Measurements from ENCODE around the gene REV3L.

- TF ChIP-seq CTCF (IDR thresholded peaks at IDR 0.05; ENCODE audit: low read depth, low read length, missing input control): no peak
- no peak for TF ChIP-seq HNF4A (conservative IDR thresholded peaks at IDR 0.05)
- no peak for TF ChIP-seq RAD21 (IDR thresholded peaks at IDR 0.05)
- no peak for TF ChIP-seq ATF3 (IDR thresholded peaks at IDR 0.05)
- no peak for TF ChIP-seq NR2F2 (IDR thresholded peaks at IDR 0.05)
- no peak for TF ChIP-seq MAX (IDR thresholded peaks at IDR 0.05)
- TF ChIP-seq JUND (IDR thresholded peaks at IDR 0.05): no peak
- TF ChIP-seq YY1 (IDR thresholded peaks at IDR 0.05): no peak
- TF ChIP-seq TAF1 (conservative IDR thresholded peaks at IDR 0.05): no peak
- no peak for TF ChIP-seq FOXA1 (IDR thresholded peaks at IDR 0.05)
- no peak for TF ChIP-seq ZBTB33 (IDR thresholded peaks at IDR 0.05)
- no peak for TF ChIP-seq SP1 (IDR thresholded peaks at IDR 0.05)
- TF ChIP-seq REST (IDR thresholded peaks at IDR 0.05): no peak
- no peak for TF ChIP-seq EGR1 (IDR thresholded peaks at IDR 0.05; ENCODE audit: low read depth in 2 of 2)
Observed at GRCh38 chr6:111423960-111424846, 58.8 kb downstream of the REV3L start.
